ENCODE results near the gene TNFRSF14. TPM values are rescaled to one million over a fixed set of nuclear protein-coding genes. Genes with fewer than 3 reads are reported as not detected.

Gene TNFRSF14
- total and polyA plus RNA-seq, 9 of the 15 experiments (the other 6 are each of a cell fraction or from before 2014, with no cell fraction given), result 0.11 to 2.3 (median 0.68) TPM; not detected in 2

DNA sequence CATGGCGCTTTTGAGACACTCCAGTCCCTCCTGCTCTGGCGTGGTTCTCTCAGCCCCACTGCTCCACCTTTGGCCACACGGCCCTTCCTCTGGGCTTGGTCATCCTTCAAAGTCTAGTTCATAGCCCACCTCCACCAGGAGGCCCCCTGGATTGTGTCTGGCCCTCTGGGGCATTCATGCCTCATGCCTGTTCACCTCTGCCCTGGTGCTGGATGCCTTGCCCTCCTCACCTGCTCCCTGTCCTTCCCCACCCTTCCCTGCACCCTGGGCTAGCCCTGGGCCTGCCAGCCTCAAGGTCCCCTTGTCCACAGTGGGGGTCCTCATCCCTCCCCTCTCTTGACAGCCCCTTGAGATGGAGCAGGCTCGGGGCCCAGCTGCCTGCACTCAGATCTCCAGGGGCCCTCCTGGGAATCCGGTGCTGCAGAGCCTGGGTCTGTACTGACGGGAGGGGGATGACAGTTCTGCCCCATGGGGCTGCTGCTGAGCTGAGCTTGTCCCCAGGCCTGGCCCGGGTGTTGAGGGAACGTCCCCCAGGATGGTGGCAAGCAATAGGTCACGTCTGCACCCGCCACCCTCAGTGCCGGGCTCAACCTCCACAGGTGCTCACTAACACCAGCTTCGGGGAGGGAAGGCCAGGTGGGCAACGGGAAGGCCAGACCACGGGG is 48.8 kb downstream of the TNFRSF14 start:
- POLR2A ChIA-PET, result interaction anchor here (1.0 kb wide), 1 partner anchor 19 kb away, joined by 4 read pairs; no protein-coding TSS in a partner anchor
- H3K4me3 ChIP-seq, result no peak overlapping the region
- peaks cover 33 to 59% of the 10 kb centered on the region in 2 experiments; a peak in 4 of 5 replicates for H3K27me3 ChIP-seq (ENCODE audit: control insufficient read depth in 2 of 2, insufficient read depth in 2 of 2, low read length in 2 of 2)
- no peak overlapping the region for H3K27ac ChIP-seq (ENCODE audit: extremely low read depth, low read depth, low read length)
- DNase-seq (ENCODE audit: extremely low read depth in 1 of 4, low spot score in 3 of 4) (no peak), ATAC-seq (peak; percentile 17; the same call in 1 of the 3 replicates), FAIRE-seq (no peak)
- H3K4me1 ChIP-seq (replicated peaks in 1 of 2; ENCODE audit: control insufficient read depth in 2 of 2, insufficient read depth in 2 of 2, low read length in 2 of 2), result peaks cover 0 to 34% of the 10 kb centered on the region in 2 experiments; a peak in 2 of 5 replicates
- H3K4me2 ChIP-seq (ENCODE audit: insufficient read depth, low read length), result no peak overlapping the region
- in situ Hi-C loops (cut with MboI) (no loop called here), intact Hi-C loops (cut with micrococcal nuclease) (no loop called here)
- CTCF ChIA-PET (ENCODE audit: low intra/inter-chr PET ratio), result no interaction called here
- H3K9ac ChIP-seq (ENCODE audit: insufficient read depth in 1 of 2, low read depth in 2 of 2, low read length in 2 of 2), result peak overlapping the region in 1 of 2 experiments; percentile 33; a peak in 1 of 4 replicates
- TF ChIP-seq ZFP36 (IDR thresholded peaks at IDR 0.05; ENCODE audit: low read depth, low read length, partially characterized antibody) (peak; percentile 62), KLF10 (CRISPR knock-in tag; IDR thresholded peaks at IDR 0.05) (no peak)
- H3K36me3 ChIP-seq (ENCODE audit: control insufficient read depth, insufficient read depth, low read length), result no peaks in the 10 kb centered on the region
- H2AFZ ChIP-seq (ENCODE audit: low read depth, low read length), result no peak overlapping the region
- H3K9me1 ChIP-seq (ENCODE audit: control insufficient read depth, insufficient read depth, low read length), result no peaks in the 10 kb centered on the region
- no peaks in the 10 kb centered on the region for H3K9me3 ChIP-seq (replicated peaks; ENCODE audit: control insufficient read depth, insufficient read depth, low read depth, low read length)
- H4K20me1 ChIP-seq (replicated peaks; ENCODE audit: control insufficient read depth, insufficient read depth, low read length), result 0 out of 2 replicates have a peak, but pooled peaks cover 9% of the 10 kb centered on the region
- no peaks in the 10 kb centered on the region for H3K79me2 ChIP-seq (ENCODE audit: control insufficient read depth, insufficient read depth, low read length)
- BruUV-seq (replicated peaks), result no TSS peak
- 5% methylated on average over 14 of the region's 14 CpGs for WGBS (ENCODE audit: insufficient coverage, low coverage, missing lambda C conversion rate)

DNA sequence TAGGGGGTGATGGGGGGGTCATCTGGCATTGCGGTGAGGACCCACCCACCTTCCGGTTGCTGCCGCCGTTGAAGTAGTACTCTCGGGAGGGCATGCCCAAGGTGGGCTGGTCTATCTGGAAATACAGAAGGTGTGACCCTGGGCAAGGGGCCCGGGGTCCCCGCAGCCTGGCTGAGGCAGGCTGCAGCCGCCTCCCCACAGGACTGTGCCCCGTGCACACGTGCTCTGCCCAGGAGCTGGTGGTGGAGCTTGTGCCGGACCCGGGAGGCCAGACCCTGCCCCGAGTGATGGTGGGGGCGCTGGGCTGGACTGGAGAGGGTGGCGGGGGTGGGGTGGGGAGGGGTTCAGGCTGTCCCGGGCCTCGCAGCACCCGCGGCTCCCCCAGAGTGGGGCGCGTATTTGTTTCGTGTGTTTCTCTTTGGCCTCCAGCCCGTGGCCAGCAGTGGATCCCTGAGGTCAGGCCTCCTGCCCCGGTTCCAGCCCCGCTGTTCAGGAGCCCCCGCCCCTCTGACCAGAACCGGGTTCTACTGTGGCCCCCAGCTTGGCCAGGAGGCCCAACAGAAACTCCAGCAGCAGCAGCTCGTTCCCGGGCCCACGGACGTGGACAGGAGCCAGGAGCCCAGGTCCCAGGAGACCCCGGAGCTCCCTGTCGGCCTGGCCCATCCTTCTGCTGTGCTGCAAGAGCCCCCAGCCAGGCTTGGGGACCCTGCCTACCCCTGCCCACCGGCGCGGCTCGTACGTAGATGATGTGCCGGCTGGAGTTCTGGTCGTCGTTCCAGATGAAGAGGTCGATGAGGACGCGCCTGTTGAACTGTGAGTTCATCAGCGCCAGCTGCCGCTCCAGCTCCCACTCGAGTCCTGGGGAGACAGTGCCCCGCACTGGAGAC is 49.6 kb downstream of the TNFRSF14 start:
- CTCF ChIA-PET (ENCODE audit: low intra/inter-chr PET ratio), result no interaction called here
- WGBS (ENCODE audit: insufficient coverage, low coverage, missing lambda C conversion rate), result 13% methylated on average over 30 of the region's 48 CpGs
- no peak overlapping the region for H3K4me3 ChIP-seq
- no peak for FAIRE-seq
- no peak for DNase-seq (ENCODE audit: extremely low read depth in 1 of 4, low spot score in 3 of 4)
- H3K79me2 ChIP-seq (ENCODE audit: control insufficient read depth, insufficient read depth, low read length), result no peaks in the 10 kb centered on the region
- intact Hi-C loops (cut with micrococcal nuclease) (no loop called here), in situ Hi-C loops (cut with MboI) (no loop called here)
- H3K36me3 ChIP-seq (ENCODE audit: control insufficient read depth, insufficient read depth, low read length), result no peaks in the 10 kb centered on the region
- peaks cover 33 to 66% of the 10 kb centered on the region in 2 experiments; a peak in 4 of 5 replicates for H3K27me3 ChIP-seq (ENCODE audit: control insufficient read depth in 2 of 2, insufficient read depth in 2 of 2, low read length in 2 of 2)
- H2AFZ ChIP-seq (ENCODE audit: low read depth, low read length), result no peak overlapping the region
- H3K9me1 ChIP-seq (ENCODE audit: control insufficient read depth, insufficient read depth, low read length), result no peaks in the 10 kb centered on the region
- H3K9ac ChIP-seq (ENCODE audit: insufficient read depth in 1 of 2, low read depth in 2 of 2, low read length in 2 of 2), result no peak overlapping the region; a peak in 1 of 4 replicates
- no peak for ATAC-seq
- POLR2A ChIA-PET, result interaction anchor here (1.0 kb wide), 1 partner anchor 20 kb away, joined by 4 read pairs; no protein-coding TSS in a partner anchor
- no peak overlapping the region for H3K4me2 ChIP-seq (ENCODE audit: insufficient read depth, low read length)
- H4K20me1 ChIP-seq (replicated peaks; ENCODE audit: control insufficient read depth, insufficient read depth, low read length), result 0 out of 2 replicates have a peak, but pooled peaks cover 9% of the 10 kb centered on the region
- H3K4me1 ChIP-seq (replicated peaks in 1 of 2; ENCODE audit: control insufficient read depth in 2 of 2, insufficient read depth in 2 of 2, low read length in 2 of 2), result peaks cover 0 to 39% of the 10 kb centered on the region in 2 experiments; a peak in 2 of 5 replicates
- H3K27ac ChIP-seq (ENCODE audit: extremely low read depth, low read depth, low read length), result no peak overlapping the region
- H3K9me3 ChIP-seq (replicated peaks; ENCODE audit: control insufficient read depth, insufficient read depth, low read depth, low read length), result no peaks in the 10 kb centered on the region
- no TSS peak for BruUV-seq (replicated peaks)
- TF ChIP-seq ZNF263 (CRISPR knock-in tag; IDR thresholded peaks at IDR 0.05; ENCODE audit: borderline replicate concordance), result no peak
- TF ChIP-seq, protein P1, sequence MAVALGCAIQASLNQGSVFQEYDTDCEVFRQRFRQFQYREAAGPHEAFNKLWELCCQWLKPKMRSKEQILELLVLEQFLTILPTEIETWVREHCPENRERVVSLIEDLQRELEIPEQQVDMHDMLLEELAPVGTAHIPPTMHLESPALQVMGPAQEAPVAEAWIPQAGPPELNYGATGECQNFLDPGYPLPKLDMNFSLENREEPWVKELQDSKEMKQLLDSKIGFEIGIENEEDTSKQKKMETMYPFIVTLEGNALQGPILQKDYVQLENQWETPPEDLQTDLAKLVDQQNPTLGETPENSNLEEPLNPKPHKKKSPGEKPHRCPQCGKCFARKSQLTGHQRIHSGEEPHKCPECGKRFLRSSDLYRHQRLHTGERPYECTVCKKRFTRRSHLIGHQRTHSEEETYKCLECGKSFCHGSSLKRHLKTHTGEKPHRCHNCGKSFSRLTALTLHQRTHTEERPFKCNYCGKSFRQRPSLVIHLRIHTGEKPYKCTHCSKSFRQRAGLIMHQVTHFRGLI (CRISPR knock-in tag; IDR thresholded peaks at IDR 0.05), result no peak
- TF ChIP-seq, protein P2, sequence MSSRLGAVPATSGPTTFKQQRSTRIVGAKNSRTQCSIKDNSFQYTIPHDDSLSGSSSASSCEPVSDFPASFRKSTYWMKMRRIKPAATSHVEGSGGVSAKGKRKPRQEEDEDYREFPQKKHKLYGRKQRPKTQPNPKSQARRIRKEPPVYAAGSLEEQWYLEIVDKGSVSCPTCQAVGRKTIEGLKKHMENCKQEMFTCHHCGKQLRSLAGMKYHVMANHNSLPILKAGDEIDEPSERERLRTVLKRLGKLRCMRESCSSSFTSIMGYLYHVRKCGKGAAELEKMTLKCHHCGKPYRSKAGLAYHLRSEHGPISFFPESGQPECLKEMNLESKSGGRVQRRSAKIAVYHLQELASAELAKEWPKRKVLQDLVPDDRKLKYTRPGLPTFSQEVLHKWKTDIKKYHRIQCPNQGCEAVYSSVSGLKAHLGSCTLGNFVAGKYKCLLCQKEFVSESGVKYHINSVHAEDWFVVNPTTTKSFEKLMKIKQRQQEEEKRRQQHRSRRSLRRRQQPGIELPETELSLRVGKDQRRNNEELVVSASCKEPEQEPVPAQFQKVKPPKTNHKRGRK (tag; IDR thresholded peaks at IDR 0.05), result no peak
- TF ChIP-seq ZNF3 (CRISPR knock-in tag; IDR thresholded peaks at IDR 0.05), result no peak
- no peak for TF ChIP-seq ZBTB1 (CRISPR knock-in tag; IDR thresholded peaks at IDR 0.05; ENCODE audit: borderline replicate concordance, low read depth)
- TF ChIP-seq TOE1 (IDR thresholded peaks at IDR 0.05; ENCODE audit: borderline replicate concordance), result no peak
- no peak for TF ChIP-seq TOE1 (CRISPR knock-in tag; IDR thresholded peaks at IDR 0.05; ENCODE audit: borderline replicate concordance, low read depth)
- TF ChIP-seq ZFP1 (CRISPR knock-in tag; IDR thresholded peaks at IDR 0.05), result no peak
